Tibial artery (tissue), 4 donors: Measurements from ENCODE around the gene VTCN1.
"Not testable (repeated sequence)": the region's sequence is repeated elsewhere in the genome, so short reads cannot be mapped to it uniquely, and the experiment has no call there.

Experiments used
- DNase-seq, 2 donors: peaks; one replicate each; pipeline ENCODE4 v3.0.0-alpha.2; 2019
- H3K27ac ChIP-seq, 2 donors: fragments of 200-600 bp; sonication (generic) in 1 of 2; 1 replicate in 1 of 2; 2 replicates in 1 of 2; pipeline ENCODE4 v1.5.1; 2018 to 2019; ENCODE audit warnings: mild to moderate bottlenecking in 1 of 2
- H3K27me3 ChIP-seq, 2 donors: fragments of 200-600 bp; sonication (generic) in 1 of 2; one replicate each; pipeline versions ENCODE4 v1.5.1 to v1.6.0; 2016 to 2019
- H3K36me3 ChIP-seq, 3 donors: fragments of 200-600 bp; sonication (generic) in 2 of 3; one replicate each; pipeline ENCODE4 v1.5.1; 2016 to 2019; ENCODE audit warnings: mild to moderate bottlenecking in 2 of 3
- H3K4me1 ChIP-seq, 4 donors: fragments of 200-600 bp; sonication (generic) in 2 of 4; 1 replicate in 3 of 4; 2 replicates in 1 of 4; pipeline ENCODE4 v1.5.1; 2016 to 2019
- H3K4me3 ChIP-seq, 2 donors: fragments of 200-600 bp; sonication (generic) in 1 of 2; 1 replicate in 1 of 2; 2 replicates in 1 of 2; pipeline ENCODE4 v1.5.1; 2018 to 2019; ENCODE audit warnings: mild to moderate bottlenecking in 2 of 2
- H3K9me3 ChIP-seq, 3 donors: fragments of 200-600 bp; sonication (generic) in 1 of 3; one replicate each; pipeline ENCODE4 v1.5.1; 2016 to 2019
- intact Hi-C: fragments of 100-400 bp; cut with DNase I; formaldehyde crosslinking; loops from one replicate; pipeline ENCODE4 v1.15.0; 2023; ENCODE audit warnings: low total_unique reads
- TF ChIP-seq, protein P1 (sequence below), 2 experiments: fragments of 200-600 bp in 1 of 2; fragments of 450-650 bp in 1 of 2; IDR thresholded peaks; one replicate each; pipeline ENCODE4 v1.5.1; 2017 to 2019; ENCODE audit warnings: antibody characterized with exemption in 2 of 2, mild to moderate bottlenecking in 1 of 2, moderate library complexity in 1 of 2

The VTCN1 gene

DNA sequence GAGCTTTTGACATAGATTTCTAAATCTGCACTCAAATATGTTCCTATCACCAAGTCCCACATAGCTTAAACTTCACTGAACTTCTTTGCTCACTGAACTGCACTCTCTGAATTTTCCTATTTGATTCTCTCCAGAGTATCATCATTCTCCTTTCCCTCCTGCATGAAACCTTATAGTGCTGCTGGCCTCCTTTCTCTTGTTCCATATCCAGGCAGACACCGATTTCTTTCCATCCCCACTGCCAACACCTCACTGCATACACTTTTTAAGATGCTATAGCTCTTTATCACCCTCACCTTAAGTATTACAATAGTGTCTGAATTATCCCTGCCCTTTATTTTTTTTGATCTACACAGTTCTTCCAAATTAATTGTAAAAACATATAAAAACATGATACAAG, 86.1 kb downstream of the VTCN1 start:
- intact Hi-C loops: loop anchor here (5.0 kb wide), 1 partner anchor 483 kb away; the partner anchor contains the start of gene TENT5C
- no peak overlapping the region for H3K27ac ChIP-seq
- DNase-seq: no peak
- peaks cover 0 to 12% (median 8%) of the 10 kb centered on the region in 4 donors for H3K4me1 ChIP-seq
- H3K27me3 ChIP-seq: no peaks in the 10 kb centered on the region
- no peak overlapping the region for H3K4me3 ChIP-seq
- TF ChIP-seq, protein P1, sequence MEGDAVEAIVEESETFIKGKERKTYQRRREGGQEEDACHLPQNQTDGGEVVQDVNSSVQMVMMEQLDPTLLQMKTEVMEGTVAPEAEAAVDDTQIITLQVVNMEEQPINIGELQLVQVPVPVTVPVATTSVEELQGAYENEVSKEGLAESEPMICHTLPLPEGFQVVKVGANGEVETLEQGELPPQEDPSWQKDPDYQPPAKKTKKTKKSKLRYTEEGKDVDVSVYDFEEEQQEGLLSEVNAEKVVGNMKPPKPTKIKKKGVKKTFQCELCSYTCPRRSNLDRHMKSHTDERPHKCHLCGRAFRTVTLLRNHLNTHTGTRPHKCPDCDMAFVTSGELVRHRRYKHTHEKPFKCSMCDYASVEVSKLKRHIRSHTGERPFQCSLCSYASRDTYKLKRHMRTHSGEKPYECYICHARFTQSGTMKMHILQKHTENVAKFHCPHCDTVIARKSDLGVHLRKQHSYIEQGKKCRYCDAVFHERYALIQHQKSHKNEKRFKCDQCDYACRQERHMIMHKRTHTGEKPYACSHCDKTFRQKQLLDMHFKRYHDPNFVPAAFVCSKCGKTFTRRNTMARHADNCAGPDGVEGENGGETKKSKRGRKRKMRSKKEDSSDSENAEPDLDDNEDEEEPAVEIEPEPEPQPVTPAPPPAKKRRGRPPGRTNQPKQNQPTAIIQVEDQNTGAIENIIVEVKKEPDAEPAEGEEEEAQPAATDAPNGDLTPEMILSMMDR (IDR thresholded peaks at IDR 0.05): no peak
- no peaks in the 10 kb centered on the region for H3K36me3 ChIP-seq
- H3K9me3 ChIP-seq: no peaks in the 10 kb centered on the region

DNA sequence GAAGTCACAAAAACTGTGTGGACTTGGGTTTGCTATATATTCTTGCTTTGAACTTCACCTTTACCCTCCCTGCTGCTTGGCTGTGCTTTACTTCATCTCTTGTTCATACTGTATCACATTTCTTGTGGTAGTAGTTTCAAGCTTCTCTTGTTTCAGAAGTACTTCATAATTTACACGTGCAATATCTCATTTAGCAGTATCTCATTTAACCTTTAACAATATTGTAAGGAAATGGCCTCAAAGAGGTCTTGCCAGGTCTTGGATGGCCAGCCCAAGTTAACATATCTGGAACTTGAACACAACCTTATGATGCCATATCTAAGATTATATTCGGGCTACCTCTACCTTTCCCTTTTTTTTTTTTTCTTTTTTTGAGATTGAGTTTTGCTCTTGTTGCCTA, 87.5 kb downstream of the VTCN1 start:
- H3K9me3 ChIP-seq: no peaks in the 10 kb centered on the region
- no peaks in the 10 kb centered on the region for H3K36me3 ChIP-seq
- H3K4me3 ChIP-seq: no peak overlapping the region
- H3K4me1 ChIP-seq: peaks cover 0 to 12% (median 8%) of the 10 kb centered on the region in 4 donors
- no peaks in the 10 kb centered on the region for H3K27me3 ChIP-seq
- intact Hi-C loops: loop anchor here (5.0 kb wide), 1 partner anchor 484 kb away; the partner anchor contains the start of gene TENT5C
- no peak for DNase-seq
- TF ChIP-seq, protein P1 (IDR thresholded peaks at IDR 0.05): no peak
- H3K27ac ChIP-seq: no peak overlapping the region

DNA sequence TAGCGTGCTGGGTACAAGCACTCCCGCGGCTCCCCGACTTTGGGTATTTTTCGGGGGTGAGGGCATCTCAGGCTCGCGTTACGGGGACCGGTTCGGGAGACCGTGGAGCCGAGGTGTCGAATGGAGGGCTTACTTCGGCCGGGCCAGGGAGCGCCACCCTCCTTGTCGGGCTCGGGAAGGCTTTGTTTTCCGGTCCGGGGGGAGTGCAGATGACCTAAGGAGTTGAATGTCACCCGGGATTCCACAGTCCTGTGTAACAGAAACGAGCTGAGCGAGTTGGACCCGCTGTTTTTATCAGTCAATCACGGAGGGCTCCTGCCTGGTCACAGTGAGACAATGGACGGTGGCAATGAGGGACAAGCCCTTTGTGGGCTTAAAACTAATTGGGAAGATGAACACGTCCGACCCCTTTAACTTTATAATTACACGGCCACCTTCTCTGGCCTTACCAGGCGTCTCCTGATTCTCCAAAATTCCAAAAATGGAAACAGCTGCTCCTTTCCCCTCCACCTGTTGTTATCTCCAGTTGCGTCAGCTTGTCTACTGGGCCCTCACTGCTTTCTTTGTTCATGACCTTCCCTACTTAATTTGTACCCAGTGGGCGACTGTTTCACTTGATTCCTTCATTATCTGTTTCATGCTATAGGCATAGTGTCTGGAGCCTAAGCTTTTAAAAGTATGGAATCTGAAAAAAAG, 88.2 kb downstream of the VTCN1 start:
- no peaks in the 10 kb centered on the region for H3K9me3 ChIP-seq
- peak overlapping the region; percentile 75 to 76 for H3K4me3 ChIP-seq
- no peaks in the 10 kb centered on the region for H3K36me3 ChIP-seq
- H3K27me3 ChIP-seq: no peaks in the 10 kb centered on the region
- H3K27ac ChIP-seq: peak overlapping the region; percentile 73 to 86
- TF ChIP-seq, protein P1 (IDR thresholded peaks at IDR 0.05): no peak
- peaks cover 0 to 14% (median 8%) of the 10 kb centered on the region in 4 donors for H3K4me1 ChIP-seq
- intact Hi-C loops: loop anchor here (5.0 kb wide), 1 partner anchor 485 kb away; the partner anchor contains the start of gene TENT5C
- DNase-seq: no peak

DNA sequence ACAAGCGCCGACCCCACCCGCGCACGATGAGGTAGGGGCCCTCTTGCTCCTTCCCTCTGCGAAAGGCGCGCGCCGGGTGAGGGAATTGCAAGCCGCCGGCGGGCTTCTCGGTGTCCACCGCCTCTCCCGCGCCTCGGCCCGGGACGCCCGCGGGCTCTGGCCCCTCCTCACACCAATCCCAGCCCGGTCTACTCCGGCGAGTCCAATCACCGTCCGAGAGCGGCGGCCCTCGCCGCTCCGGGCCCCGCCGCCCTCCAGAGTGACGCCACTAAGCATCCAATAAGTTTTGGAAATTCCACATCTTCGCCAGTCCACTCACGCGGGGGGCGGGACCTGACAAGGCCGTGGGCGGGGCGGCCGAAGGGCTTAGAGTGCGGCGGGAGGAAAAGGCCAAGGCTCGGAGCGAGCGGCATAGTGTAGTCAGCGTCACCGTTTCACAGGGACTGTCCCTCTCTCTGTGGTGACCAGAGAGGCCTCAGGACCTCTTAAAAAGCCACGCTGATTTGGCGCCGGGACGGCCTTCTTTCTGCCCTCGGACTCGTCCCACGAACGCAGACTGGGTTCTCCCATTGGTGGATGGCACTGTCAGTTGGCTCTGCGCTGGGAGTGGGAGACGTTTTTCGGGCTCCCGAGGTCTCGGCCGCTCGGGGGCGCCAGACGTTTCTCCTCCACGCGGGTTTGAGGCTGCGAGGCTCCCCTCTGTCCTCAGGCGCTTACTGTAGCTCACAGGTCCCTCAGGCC, 89.0 kb downstream of the VTCN1 start, which contains the start of gene TRIM45:
TSS of gene TRIM45 (minus strand) at position 161 of the 741 bp plus-strand sequence. CDS start 548 bp downstream, outside the sequence.
- intact Hi-C loops: loop anchor here (2.0 to 5.0 kb wide), 2 partner anchors 61 to 486 kb away; partner anchors contain the start of genes TENT5C and TTF2
- Histone ChIP-seq H3K4me3 (peak within 1 kb of the TSS; percentile 75 to 76), H3K36me3 (peaks cover 0 to 4% (median 0%) of the 10 kb centered on the region in 3 donors), H3K9me3 (no peaks in the 10 kb centered on the region), H3K27ac (peak within 1 kb of the TSS; percentile 73 to 86), H3K4me1 (peaks cover 0 to 15% (median 8%) of the 10 kb centered on the region in 4 donors), H3K27me3 (no peaks in the 10 kb centered on the region)
- TF ChIP-seq, protein P1 (IDR thresholded peaks at IDR 0.05): peak; percentile 50 to 68
- DNase-seq: peak; percentile 98

DNA sequence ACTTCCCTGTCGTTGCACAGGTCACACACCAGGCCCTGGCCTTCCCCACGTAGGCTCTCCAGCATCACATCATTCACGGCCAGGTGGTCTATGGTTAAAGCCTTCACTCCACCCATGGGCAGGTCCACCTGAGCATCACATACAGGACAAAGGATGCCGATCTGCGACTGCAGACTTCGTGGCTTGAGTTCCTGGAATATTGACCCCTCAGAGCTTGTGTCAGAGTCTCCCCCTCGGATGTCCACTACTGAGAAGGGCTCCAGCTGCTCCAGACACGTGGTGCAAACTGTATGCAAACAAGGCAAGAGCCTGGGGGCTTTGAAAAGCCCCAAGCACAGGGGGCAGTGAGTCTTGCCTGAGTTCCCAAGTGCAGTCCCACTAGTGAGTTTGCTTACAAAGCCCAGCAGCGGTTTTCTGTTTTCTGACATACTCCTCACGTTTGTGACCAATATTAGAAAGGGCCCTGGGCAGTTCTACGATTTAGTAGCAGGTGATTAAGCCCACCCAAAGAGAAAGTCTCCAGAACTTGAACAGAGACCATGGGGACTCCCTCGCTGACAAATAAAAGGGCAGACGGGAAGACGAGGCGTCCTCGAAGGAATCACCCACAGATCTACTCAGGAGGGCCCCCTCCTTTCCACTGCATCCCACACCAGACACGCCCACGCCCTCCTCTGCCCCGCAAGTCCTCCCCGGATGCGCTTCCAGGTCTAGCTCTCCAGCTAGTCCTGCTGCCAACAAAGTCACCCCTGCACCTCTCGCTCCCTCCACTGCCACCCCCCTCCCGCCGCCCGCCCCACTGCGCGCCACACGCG, 89.7 kb downstream of the VTCN1 start:
- no peak for DNase-seq
- peaks cover 0 to 15% (median 8%) of the 10 kb centered on the region in 4 donors for H3K4me1 ChIP-seq
- H3K9me3 ChIP-seq: no peaks in the 10 kb centered on the region
- peak overlapping the region; percentile 73 to 86 for H3K27ac ChIP-seq
- peak overlapping the region; percentile 75 to 76 for H3K4me3 ChIP-seq
- TF ChIP-seq, protein P1 (IDR thresholded peaks at IDR 0.05): no peak
- intact Hi-C loops: loop anchor here (2.0 to 5.0 kb wide), 2 partner anchors 60 to 486 kb away; partner anchors contain the start of genes TENT5C and TTF2
- no peaks in the 10 kb centered on the region for H3K27me3 ChIP-seq
- H3K36me3 ChIP-seq: peaks cover 0 to 11% (median 5%) of the 10 kb centered on the region in 3 donors

DNA sequence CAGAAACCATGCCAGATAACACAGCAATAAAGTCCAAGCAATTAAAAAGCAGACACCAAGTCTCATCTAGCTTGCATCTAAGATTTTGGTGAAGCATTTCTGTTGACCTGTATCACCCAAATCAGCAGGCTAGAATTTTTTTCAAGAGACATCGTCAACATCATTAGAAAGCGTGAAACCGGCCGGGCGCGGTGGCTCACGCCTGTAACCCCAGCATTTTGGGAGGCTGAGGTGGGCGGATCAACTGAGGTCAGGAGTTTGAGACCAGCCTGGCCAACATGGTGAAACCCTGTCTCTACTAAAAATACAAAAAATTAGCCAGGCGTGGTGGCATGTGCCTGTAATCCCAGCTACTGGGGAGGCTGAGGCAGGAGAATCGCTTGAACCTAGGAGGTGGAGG, 91.6 kb downstream of the VTCN1 start:
- H3K9me3 ChIP-seq, H3K4me3 ChIP-seq, H3K27ac ChIP-seq, H3K27me3 ChIP-seq, DNase-seq, intact Hi-C loops: not testable (repeated sequence)
- Histone ChIP-seq H3K4me1 (peaks cover 0 to 15% (median 8%) of the 10 kb centered on the region in 4 donors), H3K36me3 (peaks cover 5 to 28% (median 13%) of the 10 kb centered on the region in 3 donors)
